Liver (tissue), 3 donors: ENCODE measurements around the gene CRYGS.

Experiments
- ATF3 ChIP-seq: IDR thresholded peaks from 2 replicates; pipeline ENCODE4 v1.6.1; 2016; ENCODE audit warnings: antibody characterized with exemption
- CTCF ChIP-seq: fragments of 150-350 bp; IDR thresholded peaks from 2 replicates; pipeline ENCODE4 v1.5.1; 2017; ENCODE audit warnings: improper control_type of control experiment, low read depth, low read length; ENCODE audit not compliant: missing input control
- EGR1 ChIP-seq, 2 donors: IDR thresholded peaks; 2 replicates each; pipeline ENCODE4 v1.6.1; 2016 to 2018; ENCODE audit warnings: antibody characterized with exemption in 2 of 2, low read depth in 2 of 2
- FOXA1 ChIP-seq: IDR thresholded peaks from 2 replicates; pipeline ENCODE4 v1.6.1; 2016; ENCODE audit warnings: antibody characterized with exemption
- GABPA ChIP-seq, 2 donors: IDR thresholded peaks in 1 of 2; conservative IDR thresholded peaks in 1 of 2; 2 replicates each; pipeline ENCODE4 v1.6.1; 2016; ENCODE audit warnings: antibody characterized with exemption in 2 of 2, mild to moderate bottlenecking in 1 of 2, moderate library complexity in 1 of 2
- JUND ChIP-seq, 2 donors: IDR thresholded peaks; 2 replicates each; pipeline ENCODE4 v1.6.1; 2016; ENCODE audit warnings: antibody characterized with exemption in 2 of 2
- MAX ChIP-seq: IDR thresholded peaks from 2 replicates; pipeline ENCODE4 v1.6.1; 2016; ENCODE audit warnings: antibody characterized with exemption
- RAD21 ChIP-seq, 2 donors: IDR thresholded peaks; 2 replicates each; pipeline ENCODE4 v1.6.1; 2016; ENCODE audit warnings: antibody characterized with exemption in 2 of 2, mild to moderate bottlenecking in 2 of 2
- REST ChIP-seq: IDR thresholded peaks from 2 replicates; pipeline ENCODE4 v1.6.1; 2016; ENCODE audit warnings: antibody characterized with exemption, mild to moderate bottlenecking
- RXRA ChIP-seq, 2 donors: IDR thresholded peaks; 2 replicates each; pipeline ENCODE4 v1.6.1; 2017 to 2018; ENCODE audit warnings: antibody characterized with exemption in 2 of 2, mild to moderate bottlenecking in 1 of 2
- SP1 ChIP-seq: IDR thresholded peaks from 2 replicates; pipeline ENCODE4 v1.6.1; 2018; ENCODE audit warnings: antibody characterized with exemption, mild to moderate bottlenecking
- TAF1 ChIP-seq: conservative IDR thresholded peaks from 2 replicates; pipeline ENCODE4 v1.6.1; 2016; ENCODE audit warnings: antibody characterized with exemption, mild to moderate bottlenecking
- YY1 ChIP-seq: IDR thresholded peaks from 2 replicates; pipeline ENCODE4 v1.6.1; 2016; ENCODE audit warnings: antibody characterized with exemption, mild to moderate bottlenecking
- ZBTB33 ChIP-seq: IDR thresholded peaks from 2 replicates; pipeline ENCODE4 v1.6.1; 2016; ENCODE audit warnings: antibody characterized with exemption
- donor health status: healthy.
- donor health status: healthy.

GRCh38 chr3:186506857-186507256 lies 37.3 kb downstream of the CRYGS start:
- TF ChIP-seq CTCF (no peak), REST (no peak), SP1 (no peak), TAF1 (no peak), RAD21 (IDR thresholded peaks at IDR 0.05) (no peak), GABPA (IDR thresholded peaks at IDR 0.05 in 1 of 2, conservative IDR thresholded peaks at IDR 0.05 in 1 of 2) (no peak), EGR1 (IDR thresholded peaks at IDR 0.05; ENCODE audit: low read depth in 2 of 2) (no peak), YY1 (no peak), JUND (IDR thresholded peaks at IDR 0.05) (no peak), MAX (no peak), RXRA (IDR thresholded peaks at IDR 0.05) (no peak), ATF3 (no peak), FOXA1 (no peak), ZBTB33 (no peak)
